GM12874 (cell line): ENCODE data around the gene BSND.

Experiments
- CTCF ChIP-seq: IDR thresholded peaks from 2 replicates; pipeline ENCODE4 v1.5.1; 2011; ENCODE audit warnings: low read depth, mild to moderate bottlenecking, control low read depth, low read length, moderate library complexity; ENCODE audit not compliant: insufficient read depth

The BSND gene

GRCh38 chr1:54995013-54995760 is 3.5 kb upstream of the BSND start:
- no peak for TF ChIP-seq CTCF

GRCh38 chr1:54995835-54996234 is 2.9 kb upstream of the BSND start:
- no peak for TF ChIP-seq CTCF

DNA sequence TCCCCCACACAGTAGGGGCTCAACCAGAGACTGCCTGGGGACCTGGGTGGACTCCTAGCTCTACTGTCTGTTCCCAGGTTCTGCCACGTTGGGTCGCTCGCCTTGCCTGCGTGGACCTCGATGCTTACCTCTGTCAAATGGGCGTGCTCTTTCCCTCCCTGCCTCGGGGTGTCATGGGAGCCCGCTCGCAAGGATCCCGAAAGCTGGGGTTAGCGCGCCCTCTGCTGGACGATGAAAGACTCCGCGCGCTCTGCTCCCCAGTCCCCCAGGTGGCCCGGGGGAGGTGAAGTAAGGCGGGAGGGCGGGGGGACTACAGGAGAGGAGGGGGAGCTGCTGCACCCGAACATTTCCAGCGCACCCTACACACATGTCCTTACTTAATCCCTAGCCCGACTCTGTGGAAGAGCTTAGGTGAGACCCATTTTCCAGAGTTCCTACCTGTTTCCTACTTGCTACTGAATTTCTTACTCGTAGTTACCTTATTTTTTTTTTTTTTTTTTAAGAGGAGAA is 2.3 kb upstream of the BSND start:
- TF ChIP-seq CTCF: peak; percentile 87

DNA sequence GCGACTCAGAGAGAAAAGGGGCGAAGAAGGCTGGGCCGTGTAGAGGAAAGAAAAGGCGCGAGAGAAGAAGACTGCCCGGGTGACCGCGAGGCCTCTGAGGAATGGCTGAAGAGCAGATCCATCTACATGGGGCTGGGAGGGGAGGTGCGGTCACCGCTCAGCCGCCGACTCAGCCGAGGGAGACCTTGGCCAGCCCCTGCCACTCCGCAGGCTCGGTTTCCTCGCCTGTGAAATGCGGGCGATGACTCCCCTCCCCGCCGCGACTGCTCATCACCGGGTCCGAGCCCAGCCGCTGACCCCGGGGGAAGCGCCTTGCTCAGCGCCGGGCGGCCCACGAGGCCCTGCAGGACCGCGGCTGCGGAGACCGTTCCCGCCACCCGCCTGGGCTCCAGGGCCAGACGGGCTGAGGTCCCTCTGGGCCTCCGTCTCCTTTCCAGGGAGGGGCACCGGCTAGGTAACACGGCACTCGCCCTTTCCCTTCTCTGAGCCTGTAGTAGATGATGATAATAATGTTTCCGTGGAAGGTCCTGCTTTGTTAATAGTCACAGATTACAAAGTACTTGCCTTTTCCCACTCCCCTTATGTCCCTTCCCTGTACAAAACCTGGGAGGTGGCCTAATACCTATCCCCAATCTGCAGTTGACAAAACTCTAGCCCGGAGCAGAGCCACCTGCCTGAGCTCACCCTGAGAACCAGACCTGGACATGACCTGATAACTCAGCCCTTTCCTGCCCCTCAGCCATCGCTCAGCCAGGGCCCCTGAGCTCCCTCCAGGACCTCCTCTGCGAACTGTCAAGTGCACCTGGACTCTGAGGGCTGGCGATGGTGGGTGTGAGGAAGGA is 1.6 kb upstream of the BSND start:
- no peak for TF ChIP-seq CTCF

DNA sequence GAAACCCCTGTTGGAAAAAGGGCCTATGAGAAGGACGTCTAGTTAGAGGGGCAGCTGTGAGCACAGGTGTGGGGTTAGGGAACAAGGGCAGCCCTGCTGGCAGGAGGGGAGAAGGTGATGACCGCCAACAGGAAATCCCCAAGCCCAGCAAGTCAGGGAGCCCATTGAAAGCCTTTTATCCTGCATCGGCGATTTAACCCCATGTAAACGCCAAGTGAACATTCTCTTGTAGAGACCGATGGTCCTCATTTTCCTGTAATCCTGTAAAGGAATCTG is 1.1 kb upstream of the BSND start:
- no peak for TF ChIP-seq CTCF

GRCh38 chr1:54998100-54998499 is 633 bp upstream of the BSND start:
- TF ChIP-seq CTCF: no peak

DNA sequence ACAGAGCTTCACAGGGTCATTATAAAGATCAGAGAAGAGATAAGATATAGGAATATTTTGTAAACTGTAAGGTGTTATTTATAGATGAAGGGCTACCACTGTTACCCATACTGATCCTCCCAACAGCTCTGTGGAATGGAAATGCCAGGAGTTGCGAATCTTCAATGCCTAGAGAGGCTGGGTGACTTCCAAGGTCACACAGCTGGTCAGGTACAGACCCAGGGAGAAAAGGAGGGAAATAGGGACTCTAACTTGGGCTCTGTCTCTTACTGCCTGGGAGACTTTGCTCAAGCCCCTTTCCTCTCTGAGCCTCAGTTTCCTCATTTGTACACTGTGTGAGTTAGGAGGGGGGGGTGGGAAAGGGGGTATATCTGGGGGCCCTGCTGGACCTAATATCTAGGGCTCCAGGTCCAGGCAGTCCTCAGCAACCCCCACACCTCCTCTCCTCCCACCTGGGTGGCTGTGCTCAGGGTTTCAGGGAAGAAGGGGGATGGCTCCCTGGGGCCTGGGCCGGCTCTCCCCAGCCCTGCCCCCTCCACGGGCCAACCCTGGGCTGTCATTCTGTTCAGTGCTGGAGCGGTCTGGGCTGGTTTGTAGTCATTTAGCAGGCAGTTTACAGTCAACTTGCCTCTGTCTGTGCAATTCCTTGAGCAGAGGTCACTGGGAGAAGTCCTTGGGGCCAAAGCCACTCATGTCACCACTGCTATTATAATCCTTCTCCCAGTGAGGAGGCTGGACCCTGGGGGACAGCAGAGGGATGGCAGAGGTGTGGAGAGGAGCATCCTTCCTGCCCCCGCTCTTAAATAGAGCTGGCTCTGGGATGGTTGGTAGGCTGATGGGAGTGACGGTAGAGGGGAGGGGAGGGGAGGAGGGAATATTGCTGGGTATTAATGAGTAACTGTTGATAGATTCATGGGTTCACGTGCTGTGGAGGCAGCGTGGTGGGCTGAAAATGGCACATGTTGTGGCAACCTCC is 1.7 kb downstream of the BSND start:
- TF ChIP-seq CTCF: no peak
